ENCODE results near the gene ATG4A. TPM values are rescaled to one million over a fixed set of nuclear protein-coding genes. Genes with fewer than 3 reads are reported as not detected.

The ATG4A gene
- total RNA-seq, 1 experiment from 2014 or later: 6.4 TPM

DNA sequence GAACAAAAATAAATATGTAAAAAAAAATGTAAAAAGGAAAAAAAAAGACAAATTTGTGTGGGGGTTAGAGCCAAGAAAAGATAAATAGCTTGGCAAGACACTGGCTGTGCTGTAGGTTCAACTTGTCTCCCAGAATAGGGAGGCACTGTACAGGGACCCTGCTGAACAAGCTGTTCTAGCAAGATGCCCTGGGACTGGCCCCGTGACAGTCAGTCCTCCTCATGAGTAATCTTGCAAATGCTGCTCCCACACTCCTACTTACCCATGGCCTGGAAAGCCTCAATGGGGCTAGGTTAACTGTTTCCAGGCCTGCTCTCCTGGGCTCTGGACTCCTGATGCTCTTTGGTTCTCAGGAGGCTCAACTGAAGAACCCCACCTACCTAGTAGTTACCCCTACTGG is 106.8 kb downstream of the ATG4A start:
- no peaks in the 10 kb centered on the region for H3K79me1 ChIP-seq (ENCODE audit: insufficient read depth, low read depth, low read length, poor library complexity, severe bottlenecking)
- no peak overlapping the region for H3T11ph ChIP-seq (ENCODE audit: low read length)
- no peaks in the 10 kb centered on the region for H3K27me3 ChIP-seq (ENCODE audit: insufficient read depth, low read length)
- no peaks in the 10 kb centered on the region for H3K23me2 ChIP-seq (ENCODE audit: insufficient read length, low read depth, low read length, poor library complexity, severe bottlenecking)
- H4K91ac ChIP-seq (ENCODE audit: insufficient read length, low read depth, low read length): no peak overlapping the region
- no peak overlapping the region for H2AFZ ChIP-seq (ENCODE audit: low read length)
- no peak overlapping the region for H3K27ac ChIP-seq (ENCODE audit: insufficient read length, low read depth, low read length)
- H2BK5ac ChIP-seq (ENCODE audit: insufficient read length, low read length): no peak overlapping the region
- H3K4me2 ChIP-seq (ENCODE audit: insufficient read depth, insufficient read length, low read length): no peak overlapping the region
- H3K23ac ChIP-seq (ENCODE audit: insufficient read length, low read depth, low read length): no peak overlapping the region
- Mint-ChIP-seq H3K4me3 (no peak overlapping the region), H3K27ac (no peak overlapping the region), H3K4me1 (peaks cover 4 to 6% of the 10 kb centered on the region in 2 experiments; a peak in 3 of 4 replicates), H3K9me3 (no peaks in the 10 kb centered on the region), H3K36me3 (ENCODE audit: insufficient read depth in 1 of 3, low read depth in 3 of 3) (no peaks in the 10 kb centered on the region), H3K27me3 (ENCODE audit: low read depth) (no peaks in the 10 kb centered on the region)
- no peak overlapping the region for H2BK15ac ChIP-seq (ENCODE audit: low read depth, low read length)
- no CpG with 5 or more reads among the region's 1 CpG for WGBS (ENCODE audit: extremely low coverage, insufficient read length, low lambda C conversion rate)
- no peak overlapping the region for H3K14ac ChIP-seq (ENCODE audit: insufficient read depth, low read length)
- TF ChIP-seq, protein P1, sequence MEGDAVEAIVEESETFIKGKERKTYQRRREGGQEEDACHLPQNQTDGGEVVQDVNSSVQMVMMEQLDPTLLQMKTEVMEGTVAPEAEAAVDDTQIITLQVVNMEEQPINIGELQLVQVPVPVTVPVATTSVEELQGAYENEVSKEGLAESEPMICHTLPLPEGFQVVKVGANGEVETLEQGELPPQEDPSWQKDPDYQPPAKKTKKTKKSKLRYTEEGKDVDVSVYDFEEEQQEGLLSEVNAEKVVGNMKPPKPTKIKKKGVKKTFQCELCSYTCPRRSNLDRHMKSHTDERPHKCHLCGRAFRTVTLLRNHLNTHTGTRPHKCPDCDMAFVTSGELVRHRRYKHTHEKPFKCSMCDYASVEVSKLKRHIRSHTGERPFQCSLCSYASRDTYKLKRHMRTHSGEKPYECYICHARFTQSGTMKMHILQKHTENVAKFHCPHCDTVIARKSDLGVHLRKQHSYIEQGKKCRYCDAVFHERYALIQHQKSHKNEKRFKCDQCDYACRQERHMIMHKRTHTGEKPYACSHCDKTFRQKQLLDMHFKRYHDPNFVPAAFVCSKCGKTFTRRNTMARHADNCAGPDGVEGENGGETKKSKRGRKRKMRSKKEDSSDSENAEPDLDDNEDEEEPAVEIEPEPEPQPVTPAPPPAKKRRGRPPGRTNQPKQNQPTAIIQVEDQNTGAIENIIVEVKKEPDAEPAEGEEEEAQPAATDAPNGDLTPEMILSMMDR (conservative IDR thresholded peaks at IDR 0.05): no peak
- H3K18ac ChIP-seq (ENCODE audit: insufficient read length, low read depth, low read length): no peak overlapping the region
- H3K79me2 ChIP-seq (ENCODE audit: insufficient read depth, low read length): no peaks in the 10 kb centered on the region
- H2BK12ac ChIP-seq (ENCODE audit: insufficient read length, low read depth, low read length): no peak overlapping the region
- H4K8ac ChIP-seq (replicated peaks; ENCODE audit: insufficient read length, low read depth, low read length): no peak overlapping the region
- H2BK120ac ChIP-seq (ENCODE audit: low read depth, low read length, poor library complexity, severe bottlenecking): no peak overlapping the region
- no peak overlapping the region for H2BK20ac ChIP-seq (ENCODE audit: low read depth, low read length, poor library complexity, severe bottlenecking)
- no peak overlapping the region for H3K4ac ChIP-seq (ENCODE audit: low read depth, low read length)
- no peak overlapping the region for H3K56ac ChIP-seq (ENCODE audit: insufficient read length, low read depth, low read length)
- H4K5ac ChIP-seq (ENCODE audit: insufficient read length, low read depth, low read length): no peak overlapping the region
- no peaks in the 10 kb centered on the region for H3K9me3 ChIP-seq (ENCODE audit: control insufficient read depth, low read depth, low read length)
- H4K20me1 ChIP-seq (ENCODE audit: control insufficient read depth, insufficient read depth, insufficient read length): no peaks in the 10 kb centered on the region
- H3K4me1 ChIP-seq (ENCODE audit: insufficient read depth, low read length): no peaks in the 10 kb centered on the region
- no peak overlapping the region for H3K9ac ChIP-seq (ENCODE audit: extremely low read depth, insufficient read length, low read length)
- no peak overlapping the region for H2AK5ac ChIP-seq (ENCODE audit: insufficient read length, low read length)
- DNase-seq: no peak

Measured in H9 (cell line).